AG04449 (cell line): ENCODE results near the gene S1PR1.
"Not testable (repeated sequence)": the region's sequence is repeated elsewhere in the genome, so short reads cannot be mapped to it uniquely, and the experiment has no call there.

Source experiments
- CTCF ChIA-PET: fragments of 350-600 bp; formaldehyde crosslinking; extraction: SDS; loops from one replicate; lab custom pipeline; 2021; ENCODE audit warnings: antibody characterized with exemption; lab: Yijun Ruan, JAX
- POLR2A ChIA-PET: fragments of 400-600, 350-600 bp; formaldehyde crosslinking; extraction: SDS; loops from one replicate; lab custom pipeline; 2020; ENCODE audit warnings: antibody characterized with exemption, inconsistent platforms; lab: Yijun Ruan, JAX
- DNase-seq: peaks from one replicate; pipeline ENCODE4 v3.0.0-alpha.2; 2010; ENCODE audit warnings: low read depth, low spot score
- H3K4me3 ChIP-seq: 2 replicates; pipeline ENCODE4 v1.5.1; 2011; ENCODE audit warnings: low read depth, mild to moderate bottlenecking, control low read depth, low read length
- CTCF ChIP-seq: IDR thresholded peaks from one replicate; pipeline ENCODE4 v1.5.1; 2011; ENCODE audit warnings: mild to moderate bottlenecking, moderate library complexity, low read length, control low read depth, inconsistent platforms; ENCODE audit not compliant: insufficient read depth; ENCODE audit errors: missing control alignments

The S1PR1 gene

GRCh38 chr1:101228424-101229134, 8.2 kb upstream of the S1PR1 start:
- no peak for TF ChIP-seq CTCF
- ChIA-PET CTCF (interaction anchor here (2.0 to 4.1 kb wide), 2 partner anchors 8 to 10 kb away, joined by 5 to 19 read pairs; no protein-coding TSS in a partner anchor), POLR2A (no interaction called here)
- DNase-seq, result no peak
- no peak overlapping the region for H3K4me3 ChIP-seq

GRCh38 chr1:101232182-101232581, 4.6 kb upstream of the S1PR1 start:
- CTCF ChIA-PET, POLR2A ChIA-PET, H3K4me3 ChIP-seq, DNase-seq: not testable (repeated sequence)

GRCh38 chr1:101233495-101233894, 3.3 kb upstream of the S1PR1 start:
- ChIA-PET CTCF (interaction anchor here (2.1 kb wide), 1 partner anchor 55 kb away, joined by 6 read pairs; no protein-coding TSS in a partner anchor), POLR2A (no interaction called here)
- no peak for TF ChIP-seq CTCF
- no peak overlapping the region for H3K4me3 ChIP-seq
- DNase-seq, result no peak

GRCh38 chr1:101235216-101235695, 1.6 kb upstream of the S1PR1 start:
- POLR2A ChIA-PET, result interaction anchor here (0.6 to 1.4 kb wide), 2 partner anchors 61 to 224 kb away, joined by 3 to 4 read pairs; no protein-coding TSS in a partner anchor
- DNase-seq, result no peak
- no peak for TF ChIP-seq CTCF
- CTCF ChIA-PET, result interaction anchor here (1.1 to 4.8 kb wide), 5 partner anchors 11 to 323 kb away, joined by 3 to 47 read pairs (median 4); no protein-coding TSS in a partner anchor
- peak overlapping the region; percentile 74 for H3K4me3 ChIP-seq

GRCh38 chr1:101235696-101236515, 913 bp upstream of the S1PR1 start:
- no peak for TF ChIP-seq CTCF
- peak overlapping the region; percentile 74 for H3K4me3 ChIP-seq
- POLR2A ChIA-PET, result interaction anchor here (0.6 to 1.4 kb wide), 2 partner anchors 61 to 224 kb away, joined by 3 to 4 read pairs; no protein-coding TSS in a partner anchor
- DNase-seq, result no peak
- CTCF ChIA-PET, result interaction anchor here (0.9 to 4.8 kb wide), 9 partner anchors 9 to 323 kb away, joined by 3 to 47 read pairs (median 4); no protein-coding TSS in a partner anchor

- ChIA-PET POLR2A (no interaction called here), CTCF (interaction anchor here (1.1 to 5.3 kb wide), 10 partner anchors 14 to 318 kb away, joined by 3 to 98 read pairs (median 7); no protein-coding TSS in a partner anchor)
- H3K4me3 ChIP-seq, result peak overlapping the region; percentile 74
- no peak for TF ChIP-seq CTCF
- peak; percentile 44 for DNase-seq
Measured at GRCh38 chr1:101237229-101237837, 514 bp downstream of the S1PR1 start.
